H1 (cell line): Measurements from ENCODE around the gene SDHAF2. TPM values are rescaled to one million over a fixed set of nuclear protein-coding genes. Genes with fewer than 3 reads are reported as not detected.

Experiments used
- CTCF ChIA-PET: fragments of 300-600 bp; sonication (Branson Sonifier 250); formaldehyde crosslinking; loops from one replicate; lab custom pipeline; 2021; ENCODE audit not compliant: partially characterized antibody; lab: Charles Lee
- POLR2A ChIA-PET: fragments of 300-600 bp; sonication (Branson Sonifier 250); formaldehyde crosslinking; loops from one replicate; lab custom pipeline; 2021; ENCODE audit warnings: inconsistent platforms; ENCODE audit not compliant: partially characterized antibody; lab: Charles Lee
- DNase-seq, 2 experiments: peaks; one replicate each; pipeline versions ENCODE4 v3.0.0 to v3.0.0-alpha.2; 2010 to 2022; ENCODE audit warnings: low spot score in 2 of 2, low read depth in 1 of 2, mixed read lengths in 1 of 2
- FAIRE-seq: peaks from 2 replicates; lab custom pipeline; 2011; peaks lifted over from hg19 to GRCh38; lab: Jason Lieb, UNC
- H2AFZ ChIP-seq: 2 replicates; pipeline ENCODE4 v1.8.1; 2012; ENCODE audit warnings: low read length, inconsistent platforms
- H2AK5ac ChIP-seq: 2 replicates; pipeline ENCODE4 v1.6.1; 2013; ENCODE audit warnings: low read depth, low read length
- H2BK120ac ChIP-seq: replicated peaks from 2 replicates; pipeline ENCODE3; 2013; ENCODE audit warnings: low read depth, low read length, inconsistent platforms
- H2BK12ac ChIP-seq: 2 replicates; pipeline ENCODE4 v1.6.1; 2013; ENCODE audit warnings: low read depth, low read length
- H2BK15ac ChIP-seq: 2 replicates; pipeline ENCODE4 v1.6.1; 2013; ENCODE audit warnings: low read length
- H2BK20ac ChIP-seq: 2 replicates; pipeline ENCODE4 v1.6.1; 2013; ENCODE audit warnings: low read length
- H2BK5ac ChIP-seq: 2 replicates; pipeline ENCODE4 v1.6.1; 2013; ENCODE audit warnings: low read depth, low read length
- H3K14ac ChIP-seq: 2 replicates; pipeline ENCODE4 v1.6.1; 2013; ENCODE audit warnings: inconsistent platforms; ENCODE audit not compliant: insufficient read length
- H3K18ac ChIP-seq: 2 replicates; pipeline ENCODE4 v1.6.1; 2013; ENCODE audit warnings: low read length; ENCODE audit errors: extremely low read depth
- H3K23ac ChIP-seq: 2 replicates; pipeline ENCODE4 v1.6.1; 2013; ENCODE audit warnings: inconsistent platforms; ENCODE audit not compliant: insufficient read length
- H3K23me2 ChIP-seq: 2 replicates; pipeline ENCODE4 v1.6.1; 2013; ENCODE audit warnings: low read depth, low read length
- H3K27ac ChIP-seq: 2 replicates; pipeline ENCODE4 v1.6.1; 2011; ENCODE audit warnings: low read depth, low read length, inconsistent platforms
- H3K27me3 ChIP-seq, 4 experiments: replicated peaks in 1 of 4; 1 replicate in 1 of 4; 2 replicates in 3 of 4; pipeline versions ENCODE4 v1.6.1 to v1.8.1; 2011 to 2013; ENCODE audit warnings: low read length in 3 of 4, mild to moderate bottlenecking in 3 of 4, inconsistent platforms in 2 of 4, mixed read lengths in 2 of 4, moderate library complexity in 1 of 4; ENCODE audit not compliant: control insufficient read depth in 3 of 4, insufficient read depth in 3 of 4; ENCODE audit errors: extremely low read depth in 1 of 4
- H3K36me3 ChIP-seq, 4 experiments: 2 replicates each; pipeline versions ENCODE4 v1.6.1 to v1.8.1; 2011 to 2013; ENCODE audit warnings: mild to moderate bottlenecking in 4 of 4, low read length in 3 of 4, moderate library complexity in 2 of 4, control low read depth in 1 of 4, inconsistent platforms in 1 of 4; ENCODE audit not compliant: insufficient read depth in 4 of 4, control insufficient read depth in 2 of 4
- H3K4ac ChIP-seq: replicated peaks from 2 replicates; pipeline ENCODE3; 2013; ENCODE audit warnings: low read length, low read depth, mixed read lengths, inconsistent platforms; ENCODE audit not compliant: insufficient read length
- H3K4me1 ChIP-seq, 4 experiments: replicated peaks in 1 of 4; 1 replicate in 1 of 4; 2 replicates in 3 of 4; pipeline versions ENCODE4 v1.6.1 to v1.8.1; 2011 to 2013; ENCODE audit warnings: low read length in 3 of 4, inconsistent platforms in 2 of 4, mixed read lengths in 1 of 4; ENCODE audit not compliant: insufficient read depth in 4 of 4, control insufficient read depth in 3 of 4
- H3K4me2 ChIP-seq, 2 experiments: 2 replicates each; pipeline versions ENCODE4 v1.6.1 to v1.8.1; 2011 to 2013; ENCODE audit warnings: low read depth in 2 of 2, low read length in 2 of 2, control low read depth in 1 of 2, inconsistent platforms in 1 of 2, mild to moderate bottlenecking in 1 of 2; ENCODE audit not compliant: insufficient read depth in 1 of 2
- H3K4me3 ChIP-seq, 4 experiments: fragments of 200-600, 300-600 bp in 1 of 4; sonication (generic), shearing (Covaris generic), sonication (Bioruptor Twin) in 1 of 4; 2 replicates each; pipeline versions ENCODE4 v1.5.1 to v1.8.1; 2011 to 2016; ENCODE audit warnings: low read length in 4 of 4, low read depth in 3 of 4, control low read depth in 2 of 4, inconsistent platforms in 2 of 4, mild to moderate bottlenecking in 2 of 4, mixed read lengths in 1 of 4, moderate library complexity in 1 of 4; ENCODE audit not compliant: insufficient read depth in 2 of 4; ENCODE audit errors: extremely low read depth in 1 of 4
- H3K56ac ChIP-seq: replicated peaks from 2 replicates; pipeline ENCODE3; 2013; ENCODE audit warnings: low read depth, mild to moderate bottlenecking, mixed read lengths, low read length, inconsistent platforms; ENCODE audit not compliant: insufficient read length
- H3K79me1 ChIP-seq: 2 replicates; pipeline ENCODE4 v1.6.1; 2013; ENCODE audit warnings: low read depth, low read length, control low read depth
- H3K79me2 ChIP-seq, 2 experiments: 2 replicates each; pipeline versions ENCODE4 v1.6.1 to v1.8.1; 2012 to 2013; ENCODE audit warnings: low read length in 2 of 2, mild to moderate bottlenecking in 2 of 2, inconsistent platforms in 1 of 2; ENCODE audit not compliant: insufficient read depth in 2 of 2, control insufficient read depth in 1 of 2
- H3K9ac ChIP-seq, 4 experiments: replicated peaks in 1 of 4; 1 replicate in 1 of 4; 2 replicates in 3 of 4; pipeline versions ENCODE4 v1.6.1 to v1.8.1; 2011 to 2013; ENCODE audit warnings: low read depth in 3 of 4, low read length in 3 of 4, control low read depth in 2 of 4, mild to moderate bottlenecking in 2 of 4, moderate library complexity in 2 of 4, inconsistent platforms in 1 of 4; ENCODE audit errors: extremely low read depth in 1 of 4
- H3K9me3 ChIP-seq, 2 experiments: 2 replicates each; pipeline versions ENCODE4 v1.6.1 to v1.8.1; 2012 to 2013; ENCODE audit warnings: mild to moderate bottlenecking in 2 of 2, moderate library complexity in 2 of 2, control low read depth in 1 of 2, inconsistent platforms in 1 of 2, low read depth in 1 of 2, low read length in 1 of 2, mixed read lengths in 1 of 2; ENCODE audit not compliant: insufficient read depth in 2 of 2
- H4K20me1 ChIP-seq, 2 experiments: replicated peaks in 1 of 2; 2 replicates each; pipeline versions ENCODE3 to v1.8.1; 2011 to 2013; ENCODE audit warnings: inconsistent platforms in 2 of 2, low read length in 2 of 2, mild to moderate bottlenecking in 1 of 2; ENCODE audit not compliant: insufficient read depth in 2 of 2, control insufficient read depth in 1 of 2
- H4K5ac ChIP-seq: 2 replicates; pipeline ENCODE4 v1.6.1; 2013; ENCODE audit warnings: low read length, low read depth, mixed read lengths, inconsistent platforms; ENCODE audit not compliant: insufficient read length
- H4K8ac ChIP-seq: 2 replicates; pipeline ENCODE4 v1.8.0; 2013; ENCODE audit warnings: mild to moderate bottlenecking, moderate library complexity, low read length, inconsistent platforms; ENCODE audit not compliant: insufficient read depth; ENCODE audit errors: extremely low read depth
- H4K91ac ChIP-seq: replicated peaks from 2 replicates; pipeline ENCODE3; 2013; ENCODE audit warnings: low read length, mixed read lengths, inconsistent platforms; ENCODE audit not compliant: insufficient read length
- ASH2L ChIP-seq: fragments of 200-600, 300-600 bp; sonication (generic); IDR thresholded peaks from one replicate; pipeline ENCODE4 v1.7.1; 2017; ENCODE audit warnings: low read length
- ATF2 ChIP-seq: IDR thresholded peaks from 2 replicates; pipeline ENCODE4 v1.6.1; 2012; ENCODE audit warnings: low read length, inconsistent platforms
- ATF3 ChIP-seq: IDR thresholded peaks from 2 replicates; pipeline ENCODE4 v1.6.1; 2011; ENCODE audit warnings: low read depth, mild to moderate bottlenecking, low read length; ENCODE audit not compliant: insufficient read depth
- BACH1 ChIP-seq: IDR thresholded peaks from 2 replicates; pipeline ENCODE4 v1.6.1; 2012; ENCODE audit warnings: low read length, improper control_type of control experiment
- CBX5 ChIP-seq: fragments of 300-800, 300-1000 bp; sonication (generic); IDR thresholded peaks from 2 replicates; pipeline ENCODE4 v1.7.1; 2016; ENCODE audit warnings: antibody characterized with exemption, low read length, low read depth
- CREB1 ChIP-seq: IDR thresholded peaks from 2 replicates; pipeline ENCODE4 v1.6.1; 2012; ENCODE audit warnings: inconsistent platforms
- HDAC6 ChIP-seq: IDR thresholded peaks from one replicate; pipeline ENCODE4 v1.7.1; 2012; ENCODE audit warnings: low read depth, mild to moderate bottlenecking, inconsistent platforms, low read length, moderate library complexity
- MAFK ChIP-seq: IDR thresholded peaks from 2 replicates; pipeline ENCODE4 v1.6.1; 2012; ENCODE audit warnings: low read depth, mild to moderate bottlenecking, improper control_type of control experiment, low read length
- NRF1 ChIP-seq: IDR thresholded peaks from 2 replicates; pipeline ENCODE4 v1.6.1; 2011; ENCODE audit warnings: mild to moderate bottlenecking, low read depth, low read length, improper control_type of control experiment
- RBBP5 ChIP-seq: IDR thresholded peaks from 2 replicates; pipeline ENCODE4 v1.7.1; 2012; ENCODE audit warnings: low read depth, mild to moderate bottlenecking, inconsistent platforms, low read length, moderate library complexity, borderline replicate concordance
- RXRA ChIP-seq: IDR thresholded peaks from 2 replicates; pipeline ENCODE4 v1.6.1; 2011; ENCODE audit warnings: low read depth, mild to moderate bottlenecking, low read length, moderate library complexity; ENCODE audit not compliant: insufficient read depth
- SP1 ChIP-seq: IDR thresholded peaks from 2 replicates; pipeline ENCODE4 v1.6.1; 2011; ENCODE audit warnings: low read depth, low read length
- TEAD4 ChIP-seq: IDR thresholded peaks from 2 replicates; pipeline ENCODE4 v1.6.1; 2012; ENCODE audit warnings: low read depth, low read length, inconsistent platforms, mixed read lengths
- WGBS, 2 experiments: shearing (Covaris generic) in 1 of 2; methylation state at CpG; one replicate each; pipeline versions ENCODE4 v1.1.6 to v1.1.7; 2013 to 2015; ENCODE audit warnings: low lambda C conversion rate in 2 of 2, mixed read lengths in 2 of 2, inconsistent platforms in 1 of 2, low coverage in 1 of 2, missing lambda C conversion rate in 1 of 2; ENCODE audit not compliant: insufficient replicate concordance in 2 of 2, insufficient coverage in 1 of 2, insufficient read length in 1 of 2; ENCODE audit errors: extremely low coverage in 1 of 2, missing lambda C conversion rate in 1 of 2; 5-methylcytosine and 5-hydroxymethylcytosine counted together
- polyA plus RNA-seq, 7 experiments: library from polyadenylated mRNA; depleted of rRNA in 3 of 7; stranded (reverse) in 5 of 7; unstranded in 2 of 7; fragments of >200 nt in 5 of 7; fragments of 200-250 nt in 2 of 7; gene quantifications; 1 replicate in 5 of 7; 2 replicates in 1 of 7; 4 replicates in 1 of 7; pipeline versions ENCODE4 v1.2.1 to v1.2.3, GENCODE V29; 2011 to 2013; ENCODE audit warnings: missing spikeins in 2 of 7, mixed read lengths in 2 of 7
- total RNA-seq: library from RNA; stranded (reverse); fragmentation: NEBNext Ultra II Directional; extraction: Animal tissue kit (Norgen Biotek cat#: 25700); gene quantifications from 2 replicates; pipeline ENCODE4 v1.2.1, GENCODE V29; 2021

Gene SDHAF2
- total and polyA plus RNA-seq, 2 of the 8 experiments (the other 6 are each of a cell fraction or from before 2014, with no cell fraction given), result 41.0 to 114 TPM

GRCh38 chr11:61454520-61454919, 24.6 kb downstream of the SDHAF2 start:
- Histone ChIP-seq H3K4me3 (no peak overlapping the region), H3K9ac (no peak overlapping the region), H3K27me3 (no peaks in the 10 kb centered on the region), H3K27ac (no peak overlapping the region; the same call in 1 of the 2 replicates), H2BK15ac (no peak overlapping the region), H4K91ac (no peak overlapping the region), H3K14ac (no peak overlapping the region), H3K36me3 (peaks cover 0 to 15% (median 4%) of the 10 kb centered on the region in 4 experiments; a peak in 5 of 8 replicates), H3K79me1 (no peaks in the 10 kb centered on the region; the same call in 1 of the 2 replicates), H2BK5ac (no peak overlapping the region), H3K79me2 (no peaks in the 10 kb centered on the region), H2BK12ac (no peak overlapping the region), H3K56ac (no peak overlapping the region), H3K18ac (no peak overlapping the region), H3K4me2 (no peak overlapping the region), H3K23me2 (no peaks in the 10 kb centered on the region), H2BK120ac (no peak overlapping the region), H2AFZ (no peak overlapping the region), H2BK20ac (no peak overlapping the region), H4K5ac (no peak overlapping the region), H3K4ac (no peak overlapping the region), H3K4me1 (no peaks in the 10 kb centered on the region), H2AK5ac (no peak overlapping the region), H3K23ac (no peak overlapping the region), H4K20me1 (peaks cover 0 to 1% of the 10 kb centered on the region in 2 experiments), H3K9me3 (no peaks in the 10 kb centered on the region), H4K8ac (no peak overlapping the region)
- POLR2A ChIA-PET, result interaction anchor here (0.9 kb wide), 1 partner anchor 28 kb away, joined by 3 read pairs; no protein-coding TSS in a partner anchor
- WGBS, 2 experiments, result 96% methylated on average over 7 of the region's 7 CpGs; no CpG with 5 or more reads in 1 of the 2 experiments
- FAIRE-seq, result no peak
- CTCF ChIA-PET, result interaction anchor here (1.7 to 57.8 kb wide), 3 partner anchors 8 to 63 kb away, joined by 4 to 2106 read pairs (median 9); partner anchors contain the start of gene LRRC10B
- DNase-seq, result no peak
- TF ChIP-seq NRF1 (no peak), ASH2L (no peak), MAFK (no peak), SP1 (no peak), RXRA (no peak), TEAD4 (no peak), CBX5 (no peak), ATF2 (no peak), ATF3 (no peak), RBBP5 (no peak), HDAC6 (no peak), CREB1 (no peak), BACH1 (no peak)
